ACC112 (cell line): Measurements from ENCODE around the gene PLCG1.

Experiments
- H2AFZ ChIP-seq: fragments of 200-600 bp; sonication (generic); one replicate; pipeline ENCODE4 v1.6.0; 2017; ENCODE audit warnings: antibody characterized with exemption, low read length; ENCODE audit not compliant: unreplicated experiment
- H3K27ac ChIP-seq: fragments of 200-600 bp; sonication (generic); 2 replicates; pipeline ENCODE4 v1.5.1; 2014; ENCODE audit warnings: low read depth, mild to moderate bottlenecking, antibody characterized with exemption, low read length, moderate library complexity
- H3K27me3 ChIP-seq: fragments of 200-600 bp; sonication (generic); 2 replicates; pipeline ENCODE4 v1.6.1; 2014; ENCODE audit warnings: mild to moderate bottlenecking, antibody characterized with exemption, low read length, moderate library complexity, mixed read lengths; ENCODE audit not compliant: insufficient read depth
- H3K36me3 ChIP-seq: fragments of 200-600 bp; sonication (generic); 2 replicates; pipeline ENCODE4 v1.6.1; 2016; ENCODE audit warnings: mild to moderate bottlenecking, antibody characterized with exemption, low read length, moderate library complexity, mixed read lengths; ENCODE audit not compliant: insufficient read depth
- H3K4me1 ChIP-seq: fragments of 200-600 bp; sonication (generic); one replicate; pipeline ENCODE4 v1.6.1; 2016; ENCODE audit warnings: low read length, mixed read lengths; ENCODE audit not compliant: insufficient read depth, unreplicated experiment, control insufficient read depth
- H3K4me3 ChIP-seq: fragments of 200-600 bp; sonication (generic); 2 replicates; pipeline ENCODE4 v1.5.1; 2014; ENCODE audit warnings: mild to moderate bottlenecking, low read depth, low read length
- H3K79me2 ChIP-seq: fragments of 200-600 bp; sonication (generic); one replicate; pipeline ENCODE4 v1.6.0; 2016; ENCODE audit warnings: low read length; ENCODE audit not compliant: control insufficient read depth, unreplicated experiment, insufficient read depth

The PLCG1 gene

GRCh38 chr20:41160686-41161085 is 23.3 kb downstream of the PLCG1 start:
- no peak overlapping the region for H3K27ac ChIP-seq
- H3K4me1 ChIP-seq, result no peaks in the 10 kb centered on the region
- no peak overlapping the region for H2AFZ ChIP-seq
- H3K79me2 ChIP-seq, result peaks cover 28% of the 10 kb centered on the region
- H3K36me3 ChIP-seq, result peaks cover 4% of the 10 kb centered on the region; the same call in 1 of the 2 replicates
- H3K4me3 ChIP-seq, result no peak overlapping the region
- no peaks in the 10 kb centered on the region for H3K27me3 ChIP-seq

DNA sequence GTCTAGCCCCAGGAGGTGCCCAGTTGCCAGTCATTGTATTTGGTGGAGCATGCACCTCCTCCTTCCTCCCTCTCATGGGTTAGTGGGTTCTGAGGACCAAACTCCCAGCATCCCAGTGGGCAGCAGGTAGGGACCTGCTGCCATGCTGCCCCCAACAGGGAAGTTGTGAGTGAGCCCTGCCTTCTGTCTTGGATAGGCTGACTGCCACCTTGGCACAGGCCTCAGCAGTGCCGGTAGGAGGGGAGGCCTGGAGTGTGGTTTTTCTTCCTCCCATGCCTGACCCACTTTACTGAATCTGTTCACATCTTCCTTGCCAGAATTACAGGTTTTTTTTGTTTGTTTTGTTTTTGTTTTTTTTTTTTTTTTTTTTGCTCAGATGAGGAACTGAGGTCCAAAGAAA is 24.5 kb downstream of the PLCG1 start:
- Histone ChIP-seq H3K36me3 (peaks cover 4% of the 10 kb centered on the region; the same call in 1 of the 2 replicates), H3K27me3 (no peaks in the 10 kb centered on the region), H3K79me2 (peaks cover 16% of the 10 kb centered on the region), H3K4me3 (no peak overlapping the region), H3K27ac (no peak overlapping the region), H2AFZ (no peak overlapping the region), H3K4me1 (no peaks in the 10 kb centered on the region)

DNA sequence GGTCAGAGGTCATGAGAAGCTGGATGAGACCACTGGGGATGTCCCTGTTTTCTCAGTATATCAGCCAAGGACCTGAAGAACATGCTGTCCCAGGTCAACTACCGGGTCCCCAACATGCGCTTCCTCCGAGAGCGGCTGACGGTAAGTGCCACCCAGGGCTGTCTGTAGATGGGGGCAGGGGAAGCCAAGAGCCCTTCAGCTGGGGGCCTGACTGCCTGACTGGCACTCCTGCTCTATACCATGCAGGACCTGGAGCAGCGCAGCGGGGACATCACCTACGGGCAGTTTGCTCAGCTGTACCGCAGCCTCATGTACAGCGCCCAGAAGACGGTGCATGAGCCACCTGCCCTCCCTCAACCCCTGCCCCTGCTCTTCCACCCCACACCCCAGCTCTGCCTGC is 25.1 kb downstream of the PLCG1 start:
- Histone ChIP-seq H2AFZ (no peak overlapping the region), H3K4me3 (no peak overlapping the region), H3K4me1 (no peaks in the 10 kb centered on the region), H3K27me3 (no peaks in the 10 kb centered on the region), H3K27ac (no peak overlapping the region), H3K79me2 (peaks cover 11% of the 10 kb centered on the region), H3K36me3 (peaks cover 4% of the 10 kb centered on the region; the same call in 1 of the 2 replicates)

DNA sequence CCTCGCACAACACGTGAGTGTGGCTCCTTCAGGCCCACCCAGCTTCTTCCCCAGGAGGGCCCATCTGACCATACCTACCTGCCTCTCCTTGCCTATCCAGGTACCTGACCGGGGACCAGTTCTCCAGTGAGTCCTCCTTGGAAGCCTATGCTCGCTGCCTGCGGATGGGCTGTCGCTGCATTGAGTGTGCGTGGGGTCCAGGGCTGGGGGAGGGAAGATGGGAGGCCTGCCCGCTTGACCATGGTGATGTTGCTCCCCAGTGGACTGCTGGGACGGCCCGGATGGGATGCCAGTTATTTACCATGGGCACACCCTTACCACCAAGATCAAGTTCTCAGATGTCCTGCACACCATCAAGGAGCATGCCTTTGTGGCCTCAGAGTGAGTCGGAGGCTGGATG is 26.5 kb downstream of the PLCG1 start:
- Histone ChIP-seq H3K27me3 (no peaks in the 10 kb centered on the region), H3K4me3 (no peak overlapping the region), H3K36me3 (peaks cover 8% of the 10 kb centered on the region; the same call in 1 of the 2 replicates), H2AFZ (no peak overlapping the region), H3K27ac (no peak overlapping the region), H3K79me2 (no peaks in the 10 kb centered on the region), H3K4me1 (no peaks in the 10 kb centered on the region)

DNA sequence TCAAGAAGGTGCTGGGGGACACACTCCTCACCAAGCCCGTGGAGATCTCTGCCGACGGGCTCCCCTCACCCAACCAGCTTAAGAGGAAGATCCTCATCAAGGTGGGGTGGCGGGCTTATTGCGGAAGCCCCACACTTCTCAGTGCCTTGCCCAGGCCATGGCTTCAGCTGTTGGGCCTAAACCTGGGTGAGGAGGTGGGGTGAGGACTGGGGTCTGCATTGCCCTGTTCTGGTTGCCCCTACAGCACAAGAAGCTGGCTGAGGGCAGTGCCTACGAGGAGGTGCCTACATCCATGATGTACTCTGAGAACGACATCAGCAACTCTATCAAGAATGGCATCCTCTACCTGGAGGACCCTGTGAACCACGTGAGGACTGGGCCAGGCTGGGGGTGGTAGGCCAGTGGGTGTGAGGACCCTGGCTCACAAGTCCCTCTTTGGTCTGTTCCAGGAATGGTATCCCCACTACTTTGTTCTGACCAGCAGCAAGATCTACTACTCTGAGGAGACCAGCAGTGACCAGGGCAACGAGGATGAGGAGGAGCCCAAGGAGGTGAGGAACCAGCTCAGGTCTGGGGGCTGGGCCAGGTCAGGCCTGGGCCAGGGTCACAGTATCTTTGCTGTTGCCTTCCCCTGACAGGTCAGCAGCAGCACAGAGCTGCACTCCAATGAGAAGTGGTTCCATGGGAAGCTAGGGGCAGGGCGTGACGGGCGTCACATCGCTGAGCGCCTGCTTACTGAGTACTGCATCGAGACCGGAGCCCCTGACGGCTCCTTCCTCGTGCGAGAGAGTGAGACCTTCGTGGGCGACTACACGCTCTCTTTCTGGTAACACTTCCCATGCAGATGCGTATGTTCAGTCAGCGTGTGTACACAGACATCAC is 27.9 kb downstream of the PLCG1 start:
- Histone ChIP-seq H3K27ac (no peak overlapping the region), H3K4me3 (no peak overlapping the region), H3K79me2 (no peaks in the 10 kb centered on the region), H3K4me1 (no peaks in the 10 kb centered on the region), H3K36me3 (peaks cover 13% of the 10 kb centered on the region; the same call in 1 of the 2 replicates), H3K27me3 (no peaks in the 10 kb centered on the region), H2AFZ (no peak overlapping the region)

GRCh38 chr20:41166201-41167117 is 29.1 kb downstream of the PLCG1 start:
- peaks cover 13% of the 10 kb centered on the region; the same call in 1 of the 2 replicates for H3K36me3 ChIP-seq
- no peaks in the 10 kb centered on the region for H3K27me3 ChIP-seq
- no peak overlapping the region for H2AFZ ChIP-seq
- H3K4me3 ChIP-seq, result no peak overlapping the region
- no peaks in the 10 kb centered on the region for H3K79me2 ChIP-seq
- no peaks in the 10 kb centered on the region for H3K4me1 ChIP-seq
- H3K27ac ChIP-seq, result no peak overlapping the region

DNA sequence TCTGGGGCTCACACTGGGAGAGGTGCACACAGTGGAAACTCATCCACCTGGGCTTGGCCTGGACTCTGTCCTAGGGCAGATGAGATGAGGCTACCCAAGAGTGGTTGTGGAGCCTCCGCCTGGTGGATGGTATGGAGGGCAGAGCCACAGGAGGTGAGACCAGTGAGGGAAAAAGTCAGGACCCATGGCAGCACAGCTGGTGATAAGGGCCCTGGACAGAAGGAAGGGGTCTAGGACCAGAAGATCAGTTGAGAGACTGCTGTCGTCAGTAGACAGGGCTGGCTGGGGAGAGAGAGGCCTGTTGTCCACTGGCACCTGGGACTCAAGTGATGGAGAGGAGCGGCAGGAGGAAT is 29.8 kb downstream of the PLCG1 start:
- H3K4me3 ChIP-seq, result no peak overlapping the region
- no peaks in the 10 kb centered on the region for H3K27me3 ChIP-seq
- no peak overlapping the region for H3K27ac ChIP-seq
- H3K36me3 ChIP-seq, result peaks cover 13% of the 10 kb centered on the region; the same call in 1 of the 2 replicates
- no peaks in the 10 kb centered on the region for H3K79me2 ChIP-seq
- no peaks in the 10 kb centered on the region for H3K4me1 ChIP-seq
- H2AFZ ChIP-seq, result no peak overlapping the region

DNA sequence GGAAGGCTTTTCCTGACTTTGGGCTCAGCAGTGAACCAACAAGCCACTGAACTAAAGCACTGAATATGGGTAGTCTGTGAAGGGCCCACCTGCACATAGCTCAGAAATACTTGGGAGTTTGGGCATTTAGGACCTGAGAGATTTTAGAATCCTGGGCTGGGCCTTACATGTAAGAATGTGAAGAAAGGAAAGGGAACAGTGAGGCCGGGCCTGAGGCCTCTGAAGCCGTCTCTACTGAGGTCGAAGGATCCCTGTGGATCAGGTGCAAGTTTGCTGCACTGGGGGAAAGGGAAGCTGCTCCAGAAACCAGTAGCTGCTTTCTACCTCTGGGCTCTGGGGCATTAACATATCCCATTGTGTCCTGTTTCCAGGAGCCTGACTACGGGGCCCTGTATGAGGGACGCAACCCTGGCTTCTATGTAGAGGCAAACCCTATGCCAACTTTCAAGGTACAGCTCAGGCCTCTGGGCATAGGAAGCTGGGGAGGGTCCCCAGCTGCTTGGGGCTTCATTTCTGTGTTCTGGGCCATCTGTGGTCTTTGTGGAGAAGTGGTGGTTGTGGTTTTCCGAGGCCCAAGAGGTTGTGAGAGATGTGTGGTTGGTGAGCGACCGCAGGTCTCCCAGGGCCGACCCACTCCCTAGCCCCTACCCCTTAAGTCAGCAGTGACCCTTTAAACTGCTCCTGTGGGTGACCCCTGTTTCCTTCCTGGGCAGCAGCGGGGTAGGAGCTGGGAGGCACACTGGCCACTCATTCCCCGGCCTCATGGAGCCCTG is 30.3 kb downstream of the PLCG1 start:
- H3K27me3 ChIP-seq, result no peaks in the 10 kb centered on the region
- H3K4me3 ChIP-seq, result no peak overlapping the region
- H3K4me1 ChIP-seq, result no peaks in the 10 kb centered on the region
- H3K36me3 ChIP-seq, result peaks cover 15% of the 10 kb centered on the region; the same call in 1 of the 2 replicates
- H2AFZ ChIP-seq, result no peak overlapping the region
- H3K27ac ChIP-seq, result no peak overlapping the region
- H3K79me2 ChIP-seq, result no peaks in the 10 kb centered on the region

DNA sequence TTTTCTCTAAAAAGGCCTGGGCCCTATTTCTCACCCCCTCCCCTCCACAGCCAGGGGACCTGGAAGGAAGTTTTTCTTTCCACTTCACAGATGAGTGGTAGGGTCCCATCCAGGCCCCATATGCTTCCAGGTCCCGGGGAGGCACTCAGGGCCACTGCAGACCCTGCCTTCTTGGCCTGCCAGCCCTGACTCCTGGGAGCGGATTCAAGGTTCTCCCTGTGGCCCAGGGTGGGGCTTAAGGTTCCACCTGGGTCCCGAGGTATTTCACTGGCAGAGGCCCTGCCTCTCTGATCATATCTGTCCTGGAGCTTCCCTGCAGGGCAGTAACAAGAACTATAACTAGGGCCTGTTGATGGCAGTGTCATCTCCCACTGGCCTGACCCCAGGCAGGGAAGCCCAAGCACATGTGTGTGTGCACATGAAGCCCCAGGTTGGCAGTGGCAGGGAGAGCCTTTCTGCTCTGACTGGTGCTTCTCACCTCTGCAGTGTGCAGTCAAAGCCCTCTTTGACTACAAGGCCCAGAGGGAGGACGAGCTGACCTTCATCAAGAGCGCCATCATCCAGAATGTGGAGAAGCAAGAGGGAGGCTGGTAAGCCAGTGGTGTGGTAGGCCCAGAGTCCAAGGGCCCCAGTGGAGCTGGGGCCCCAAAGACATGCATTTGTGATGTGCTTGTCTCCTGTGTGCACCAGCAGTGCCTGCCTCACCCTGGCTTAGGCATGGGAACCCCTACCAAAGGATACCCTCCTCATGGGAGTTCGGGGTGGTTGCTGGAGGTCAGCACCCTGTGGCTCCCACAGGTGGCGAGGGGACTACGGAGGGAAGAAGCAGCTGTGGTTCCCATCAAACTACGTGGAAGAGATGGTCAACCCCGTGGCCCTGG is 31.2 kb downstream of the PLCG1 start:
- Histone ChIP-seq H3K36me3 (peaks cover 16% of the 10 kb centered on the region; the same call in 1 of the 2 replicates), H3K27me3 (no peaks in the 10 kb centered on the region), H3K4me3 (no peak overlapping the region), H3K4me1 (no peaks in the 10 kb centered on the region), H3K79me2 (no peaks in the 10 kb centered on the region), H2AFZ (no peak overlapping the region), H3K27ac (no peak overlapping the region)
